HepG2 (cell line): ENCODE data around the gene KIF25. TPM values are rescaled to one million over a fixed set of nuclear protein-coding genes. Genes with fewer than 3 reads are reported as not detected.

ENCODE experiments used
- AGO1 ChIP-seq: fragments of 200-400 bp; formaldehyde crosslinking; IDR thresholded peaks from 2 replicates; pipeline ENCODE4 v1.6.1; 2017; ENCODE audit warnings: mild to moderate bottlenecking, low read depth, low read length, moderate library complexity; ENCODE audit not compliant: poor library complexity, severe bottlenecking
- NCOA5 ChIP-seq: sonication (generic); formaldehyde crosslinking; IDR thresholded peaks from 2 replicates; pipeline ENCODE4 v1.4.0; 2020; ENCODE audit warnings: missing genetic modification reagents
- NR2C2 ChIP-seq: sonication (generic); formaldehyde crosslinking; IDR thresholded peaks from 2 replicates; pipeline ENCODE4 v1.4.0; 2020; ENCODE audit warnings: missing genetic modification reagents, mild to moderate bottlenecking, moderate library complexity, borderline replicate concordance
- SMAD9 ChIP-seq: sonication (generic); formaldehyde crosslinking; IDR thresholded peaks from 2 replicates; pipeline ENCODE4 v1.5.1; 2020; ENCODE audit warnings: mild to moderate bottlenecking, missing genetic modification reagents
- ZNF383 ChIP-seq: sonication (generic); formaldehyde crosslinking; IDR thresholded peaks from 2 replicates; pipeline ENCODE4 v1.4.0; 2020; ENCODE audit warnings: missing genetic modification reagents, mild to moderate bottlenecking, borderline replicate concordance
- ZNF451 ChIP-seq: sonication (generic); formaldehyde crosslinking; IDR thresholded peaks from 2 replicates; pipeline ENCODE4 v1.5.0; 2020; ENCODE audit warnings: mild to moderate bottlenecking, missing genetic modification reagents
- ZNF644 ChIP-seq: IDR thresholded peaks from 2 replicates; pipeline ENCODE4 v1.6.1; 2016; ENCODE audit warnings: low read depth
- ZNF772 ChIP-seq: sonication (generic); formaldehyde crosslinking; IDR thresholded peaks from 2 replicates; pipeline ENCODE4 v1.5.0; 2020; ENCODE audit warnings: mild to moderate bottlenecking, missing genetic modification reagents
- polyA plus RNA-seq, 8 experiments: library from polyadenylated mRNA; depleted of rRNA in 3 of 8; stranded (reverse) in 7 of 8; unstranded in 1 of 8; fragments of >200 nt; fragmentation: Illumina TruSeq in 4 of 8; extraction: Trizol in 4 of 8; gene quantifications; 2 replicates each; pipeline versions ENCODE4 v1.2.1 to v1.2.3, GENCODE V29; 2011 to 2016; ENCODE audit warnings: low read depth in 4 of 8, missing spikeins in 1 of 8, mixed read lengths in 1 of 8; ENCODE audit not compliant: insufficient read depth in 1 of 8
- total RNA-seq, 5 experiments: library from RNA; depleted of rRNA; stranded (reverse); fragments of >200 nt; fragmentation: Illumina TruSeq; extraction: Trizol; gene quantifications; 2 replicates each; pipeline ENCODE4 v1.2.3, GENCODE V29; 2016; ENCODE audit warnings: low read depth in 1 of 5
- TF ChIP-seq, protein P1 (sequence below): sonication (generic); formaldehyde crosslinking; IDR thresholded peaks from 2 replicates; pipeline ENCODE4 v1.5.1; 2020; ENCODE audit warnings: mild to moderate bottlenecking, missing genetic modification reagents, moderate library complexity
- TF ChIP-seq, protein P2 (sequence below): sonication (generic); formaldehyde crosslinking; IDR thresholded peaks from 2 replicates; pipeline ENCODE4 v1.4.0; 2020; ENCODE audit warnings: missing genetic modification reagents
- TF ChIP-seq, protein P3 (sequence below): sonication (generic); formaldehyde crosslinking; IDR thresholded peaks from 2 replicates; pipeline ENCODE4 v1.5.0; 2020; ENCODE audit warnings: missing genetic modification reagents, mild to moderate bottlenecking, borderline replicate concordance
- TF ChIP-seq, protein P4 (sequence below): sonication (generic); formaldehyde crosslinking; IDR thresholded peaks from 2 replicates; pipeline ENCODE4 v1.4.0; 2020; ENCODE audit warnings: mild to moderate bottlenecking, low read depth, missing genetic modification reagents

Gene KIF25
- total and polyA plus RNA-seq, 2 of the 13 experiments (the other 11 are each of a cell fraction or from before 2014, with no cell fraction given), result not detected

DNA sequence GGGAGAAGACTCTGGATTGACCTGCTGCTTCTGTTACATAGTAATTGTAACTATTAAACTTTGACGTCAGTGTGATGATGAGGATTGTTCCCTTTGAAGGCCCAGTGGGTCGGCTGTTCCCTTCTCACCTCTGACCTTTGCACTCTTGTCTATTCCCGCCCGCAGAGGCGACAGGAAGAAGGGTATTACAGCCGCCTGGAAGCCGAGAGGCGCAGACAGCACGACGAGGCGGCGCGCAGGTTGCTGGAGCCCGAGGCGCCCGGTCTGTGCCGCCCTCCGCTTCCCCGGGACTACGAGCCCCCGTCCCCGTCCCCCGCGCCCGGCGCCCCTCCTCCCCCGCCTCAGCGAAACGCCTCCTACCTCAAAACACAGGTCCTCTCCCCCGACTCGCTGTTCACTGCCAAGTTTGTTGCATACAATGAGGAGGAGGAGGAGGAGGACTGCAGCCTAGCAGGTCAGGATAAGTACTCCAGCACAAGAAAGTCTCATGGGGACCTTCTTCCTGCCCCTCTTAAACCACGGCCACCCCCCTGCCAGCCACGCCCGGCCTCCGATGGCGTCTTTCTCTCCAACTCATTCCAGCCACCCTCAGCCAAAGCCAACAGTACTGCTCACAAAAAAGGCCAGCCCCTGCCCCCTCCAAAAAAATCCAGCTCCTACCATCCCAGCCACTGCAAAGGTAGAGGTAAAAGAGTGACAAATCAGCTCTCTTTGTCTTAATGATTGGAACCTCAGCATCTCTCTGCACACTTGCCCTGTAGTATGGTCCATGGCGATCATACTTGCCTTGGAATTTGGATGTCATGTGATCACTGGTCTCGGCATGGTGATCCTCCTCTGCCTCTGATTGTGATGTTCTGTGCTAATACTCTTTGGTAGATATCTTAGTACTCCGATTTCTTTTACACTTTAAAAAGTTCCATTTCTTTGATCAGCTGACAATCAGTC is 31.6 kb upstream of the KIF25 start (continued):
- no peak for TF ChIP-seq ZNF772 (CRISPR knock-in tag)
- TF ChIP-seq ZNF451, result no peak
- no peak for TF ChIP-seq AGO1
- TF ChIP-seq, protein P1, sequence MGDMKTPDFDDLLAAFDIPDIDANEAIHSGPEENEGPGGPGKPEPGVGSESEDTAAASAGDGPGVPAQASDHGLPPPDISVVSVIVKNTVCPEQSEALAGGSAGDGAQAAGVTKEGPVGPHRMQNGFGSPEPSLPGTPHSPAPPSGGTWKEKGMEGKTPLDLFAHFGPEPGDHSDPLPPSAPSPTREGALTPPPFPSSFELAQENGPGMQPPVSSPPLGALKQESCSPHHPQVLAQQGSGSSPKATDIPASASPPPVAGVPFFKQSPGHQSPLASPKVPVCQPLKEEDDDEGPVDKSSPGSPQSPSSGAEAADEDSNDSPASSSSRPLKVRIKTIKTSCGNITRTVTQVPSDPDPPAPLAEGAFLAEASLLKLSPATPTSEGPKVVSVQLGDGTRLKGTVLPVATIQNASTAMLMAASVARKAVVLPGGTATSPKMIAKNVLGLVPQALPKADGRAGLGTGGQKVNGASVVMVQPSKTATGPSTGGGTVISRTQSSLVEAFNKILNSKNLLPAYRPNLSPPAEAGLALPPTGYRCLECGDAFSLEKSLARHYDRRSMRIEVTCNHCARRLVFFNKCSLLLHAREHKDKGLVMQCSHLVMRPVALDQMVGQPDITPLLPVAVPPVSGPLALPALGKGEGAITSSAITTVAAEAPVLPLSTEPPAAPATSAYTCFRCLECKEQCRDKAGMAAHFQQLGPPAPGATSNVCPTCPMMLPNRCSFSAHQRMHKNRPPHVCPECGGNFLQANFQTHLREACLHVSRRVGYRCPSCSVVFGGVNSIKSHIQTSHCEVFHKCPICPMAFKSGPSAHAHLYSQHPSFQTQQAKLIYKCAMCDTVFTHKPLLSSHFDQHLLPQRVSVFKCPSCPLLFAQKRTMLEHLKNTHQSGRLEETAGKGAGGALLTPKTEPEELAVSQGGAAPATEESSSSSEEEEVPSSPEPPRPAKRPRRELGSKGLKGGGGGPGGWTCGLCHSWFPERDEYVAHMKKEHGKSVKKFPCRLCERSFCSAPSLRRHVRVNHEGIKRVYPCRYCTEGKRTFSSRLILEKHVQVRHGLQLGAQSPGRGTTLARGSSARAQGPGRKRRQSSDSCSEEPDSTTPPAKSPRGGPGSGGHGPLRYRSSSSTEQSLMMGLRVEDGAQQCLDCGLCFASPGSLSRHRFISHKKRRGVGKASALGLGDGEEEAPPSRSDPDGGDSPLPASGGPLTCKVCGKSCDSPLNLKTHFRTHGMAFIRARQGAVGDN (CRISPR knock-in tag), result peak; percentile 59
- TF ChIP-seq, protein P2, sequence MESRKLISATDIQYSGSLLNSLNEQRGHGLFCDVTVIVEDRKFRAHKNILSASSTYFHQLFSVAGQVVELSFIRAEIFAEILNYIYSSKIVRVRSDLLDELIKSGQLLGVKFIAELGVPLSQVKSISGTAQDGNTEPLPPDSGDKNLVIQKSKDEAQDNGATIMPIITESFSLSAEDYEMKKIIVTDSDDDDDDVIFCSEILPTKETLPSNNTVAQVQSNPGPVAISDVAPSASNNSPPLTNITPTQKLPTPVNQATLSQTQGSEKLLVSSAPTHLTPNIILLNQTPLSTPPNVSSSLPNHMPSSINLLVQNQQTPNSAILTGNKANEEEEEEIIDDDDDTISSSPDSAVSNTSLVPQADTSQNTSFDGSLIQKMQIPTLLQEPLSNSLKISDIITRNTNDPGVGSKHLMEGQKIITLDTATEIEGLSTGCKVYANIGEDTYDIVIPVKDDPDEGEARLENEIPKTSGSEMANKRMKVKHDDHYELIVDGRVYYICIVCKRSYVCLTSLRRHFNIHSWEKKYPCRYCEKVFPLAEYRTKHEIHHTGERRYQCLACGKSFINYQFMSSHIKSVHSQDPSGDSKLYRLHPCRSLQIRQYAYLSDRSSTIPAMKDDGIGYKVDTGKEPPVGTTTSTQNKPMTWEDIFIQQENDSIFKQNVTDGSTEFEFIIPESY (CRISPR knock-in tag), result peak; percentile 72
- peak; percentile 55 for TF ChIP-seq NR2C2 (CRISPR knock-in tag)
- TF ChIP-seq NCOA5 (CRISPR knock-in tag), result no peak
- no peak for TF ChIP-seq ZNF644 (CRISPR knock-in tag)
- no peak for TF ChIP-seq ZNF383
- TF ChIP-seq, protein P3, sequence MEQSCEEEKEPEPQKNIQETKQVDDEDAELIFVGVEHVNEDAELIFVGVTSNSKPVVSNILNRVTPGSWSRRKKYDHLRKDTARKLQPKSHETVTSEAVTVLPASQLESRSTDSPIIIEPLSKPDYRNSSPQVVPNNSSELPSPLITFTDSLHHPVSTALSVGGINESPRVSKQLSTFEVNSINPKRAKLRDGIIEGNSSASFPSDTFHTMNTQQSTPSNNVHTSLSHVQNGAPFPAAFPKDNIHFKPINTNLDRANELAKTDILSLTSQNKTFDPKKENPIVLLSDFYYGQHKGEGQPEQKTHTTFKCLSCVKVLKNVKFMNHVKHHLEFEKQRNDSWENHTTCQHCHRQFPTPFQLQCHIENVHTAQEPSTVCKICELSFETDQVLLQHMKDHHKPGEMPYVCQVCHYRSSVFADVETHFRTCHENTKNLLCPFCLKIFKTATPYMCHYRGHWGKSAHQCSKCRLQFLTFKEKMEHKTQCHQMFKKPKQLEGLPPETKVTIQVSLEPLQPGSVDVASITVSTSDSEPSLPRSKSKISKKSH (CRISPR knock-in tag), result 0 out of 2 replicates have a peak, but pooled peaks have one; percentile 32
- TF ChIP-seq, protein P4, sequence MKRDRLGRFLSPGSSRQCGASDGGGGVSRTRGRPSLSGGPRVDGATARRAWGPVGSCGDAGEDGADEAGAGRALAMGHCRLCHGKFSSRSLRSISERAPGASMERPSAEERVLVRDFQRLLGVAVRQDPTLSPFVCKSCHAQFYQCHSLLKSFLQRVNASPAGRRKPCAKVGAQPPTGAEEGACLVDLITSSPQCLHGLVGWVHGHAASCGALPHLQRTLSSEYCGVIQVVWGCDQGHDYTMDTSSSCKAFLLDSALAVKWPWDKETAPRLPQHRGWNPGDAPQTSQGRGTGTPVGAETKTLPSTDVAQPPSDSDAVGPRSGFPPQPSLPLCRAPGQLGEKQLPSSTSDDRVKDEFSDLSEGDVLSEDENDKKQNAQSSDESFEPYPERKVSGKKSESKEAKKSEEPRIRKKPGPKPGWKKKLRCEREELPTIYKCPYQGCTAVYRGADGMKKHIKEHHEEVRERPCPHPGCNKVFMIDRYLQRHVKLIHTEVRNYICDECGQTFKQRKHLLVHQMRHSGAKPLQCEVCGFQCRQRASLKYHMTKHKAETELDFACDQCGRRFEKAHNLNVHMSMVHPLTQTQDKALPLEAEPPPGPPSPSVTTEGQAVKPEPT, result no peak
- no peak for TF ChIP-seq SMAD9 (CRISPR knock-in tag)
